Urinary bladder (tissue), 4 donors: ENCODE results near the gene PMEPA1. TPM values are rescaled to one million over a fixed set of nuclear protein-coding genes. Genes with fewer than 3 reads are reported as not detected.

Experiments
- DNase-seq: peaks from one replicate; pipeline ENCODE4 v3.0.0-alpha.2; 2015; ENCODE audit errors: extremely low spot score
- H3K27ac ChIP-seq: one replicate; pipeline ENCODE4 v1.5.1; 2013; ENCODE audit warnings: low read depth, mild to moderate bottlenecking, moderate library complexity
- H3K36me3 ChIP-seq: one replicate; pipeline ENCODE4 v1.6.1; 2013; ENCODE audit warnings: mild to moderate bottlenecking, moderate library complexity; ENCODE audit not compliant: insufficient read depth
- H3K4me1 ChIP-seq: one replicate; pipeline ENCODE4 v1.6.1; 2013; ENCODE audit warnings: mild to moderate bottlenecking, moderate library complexity; ENCODE audit not compliant: insufficient read depth
- H3K4me3 ChIP-seq: one replicate; pipeline ENCODE4 v1.5.1; 2013; ENCODE audit warnings: low read depth, low read length
- WGBS: extraction: QIAGEN DNeasy Blood & Tissue Kit; methylation state at CpG from one replicate; pipeline ENCODE4 v1.1.7; 2013; 5-methylcytosine and 5-hydroxymethylcytosine counted together
- polyA plus RNA-seq: library from polyadenylated mRNA; stranded (reverse); fragments of 200-250 nt; gene quantifications from one replicate; pipeline ENCODE4 v1.2.3, GENCODE V29; 2013
- total RNA-seq: library from RNA; depleted of rRNA; stranded (reverse); fragments of >200 nt; gene quantifications from one replicate; pipeline ENCODE4 v1.2.3, GENCODE V29; 2014
- donor health status: healthy with polysubstance abuse.
- donor health status: healthy.

PMEPA1 gene
- total and polyA plus RNA-seq, 2 donors, result 20.4 to 20.6 TPM

- Histone ChIP-seq H3K4me1 (no peaks in the 10 kb centered on the region), H3K4me3 (no peak overlapping the region), H3K36me3 (no peaks in the 10 kb centered on the region), H3K27ac (no peak overlapping the region)
- no peak for DNase-seq
- 80% methylated on average over 18 of the region's 18 CpGs for WGBS
Observed at GRCh38 chr20:57611586-57612311, 98.1 kb downstream of the PMEPA1 start.

GRCh38 chr20:57610261-57610952 is 99.4 kb downstream of the PMEPA1 start:
- no peak overlapping the region for H3K27ac ChIP-seq
- H3K36me3 ChIP-seq, result no peaks in the 10 kb centered on the region
- no peaks in the 10 kb centered on the region for H3K4me1 ChIP-seq
- 56% methylated on average over 18 of the region's 18 CpGs for WGBS
- H3K4me3 ChIP-seq, result no peak overlapping the region
- DNase-seq, result no peak

- Histone ChIP-seq H3K36me3 (no peaks in the 10 kb centered on the region), H3K4me1 (no peaks in the 10 kb centered on the region), H3K27ac (no peak overlapping the region), H3K4me3 (no peak overlapping the region)
- WGBS, result 85% methylated on average over 8 of the region's 8 CpGs
- no peak for DNase-seq
Observed at GRCh38 chr20:57609842-57610167, 100.0 kb downstream of the PMEPA1 start.

GRCh38 chr20:57609086-57609841 is 100.6 kb downstream of the PMEPA1 start:
- no peak overlapping the region for H3K27ac ChIP-seq
- H3K4me1 ChIP-seq, result no peaks in the 10 kb centered on the region
- WGBS, result 70% methylated on average over 16 of the region's 16 CpGs
- no peak for DNase-seq
- H3K4me3 ChIP-seq, result no peak overlapping the region
- no peaks in the 10 kb centered on the region for H3K36me3 ChIP-seq

- H3K4me1 ChIP-seq, result no peaks in the 10 kb centered on the region
- WGBS, result 89% methylated on average over 7 of the region's 7 CpGs
- no peak for DNase-seq
- no peak overlapping the region for H3K27ac ChIP-seq
- H3K36me3 ChIP-seq, result no peaks in the 10 kb centered on the region
- H3K4me3 ChIP-seq, result no peak overlapping the region
Observed at GRCh38 chr20:57608516-57608915, 101.3 kb downstream of the PMEPA1 start.

- no peak for DNase-seq
- Histone ChIP-seq H3K4me3 (no peak overlapping the region), H3K4me1 (no peaks in the 10 kb centered on the region), H3K27ac (no peak overlapping the region), H3K36me3 (no peaks in the 10 kb centered on the region)
- WGBS, result 78% methylated on average over 5 of the region's 5 CpGs
Observed at GRCh38 chr20:57605878-57606277, 103.9 kb downstream of the PMEPA1 start.

GRCh38 chr20:57605045-57605444 is 104.8 kb downstream of the PMEPA1 start:
- no peak overlapping the region for H3K27ac ChIP-seq
- no peak overlapping the region for H3K4me3 ChIP-seq
- no peak for DNase-seq
- no peaks in the 10 kb centered on the region for H3K36me3 ChIP-seq
- no peaks in the 10 kb centered on the region for H3K4me1 ChIP-seq
- 79% methylated on average over 5 of the region's 5 CpGs for WGBS

- no peak overlapping the region for H3K4me3 ChIP-seq
- no peak overlapping the region for H3K27ac ChIP-seq
- no peaks in the 10 kb centered on the region for H3K36me3 ChIP-seq
- no peak for DNase-seq
- WGBS, result 92% methylated on average over 10 of the region's 10 CpGs
- no peaks in the 10 kb centered on the region for H3K4me1 ChIP-seq
Observed at GRCh38 chr20:57603120-57603519, 106.7 kb downstream of the PMEPA1 start.

- Histone ChIP-seq H3K27ac (no peak overlapping the region), H3K36me3 (no peaks in the 10 kb centered on the region), H3K4me1 (no peaks in the 10 kb centered on the region), H3K4me3 (no peak overlapping the region)
- no peak for DNase-seq
- 71% methylated on average over 5 of the region's 5 CpGs for WGBS
Observed at GRCh38 chr20:57601737-57602136, 108.1 kb downstream of the PMEPA1 start.

- H3K36me3 ChIP-seq, result no peaks in the 10 kb centered on the region
- no peak for DNase-seq
- no peak overlapping the region for H3K27ac ChIP-seq
- 85% methylated on average over 2 of the region's 2 CpGs for WGBS
- no peak overlapping the region for H3K4me3 ChIP-seq
- H3K4me1 ChIP-seq, result no peaks in the 10 kb centered on the region
Observed at GRCh38 chr20:57601211-57601570, 108.6 kb downstream of the PMEPA1 start.

- no peak overlapping the region for H3K27ac ChIP-seq
- WGBS, result 76% methylated on average over 13 of the region's 13 CpGs
- no peak for DNase-seq
- no peaks in the 10 kb centered on the region for H3K36me3 ChIP-seq
- no peak overlapping the region for H3K4me3 ChIP-seq
- H3K4me1 ChIP-seq, result no peaks in the 10 kb centered on the region
Observed at GRCh38 chr20:57600320-57601210, 109.2 kb downstream of the PMEPA1 start.

- DNase-seq, result no peak
- 86% methylated on average over 5 of the region's 5 CpGs for WGBS
- no peak overlapping the region for H3K27ac ChIP-seq
- no peak overlapping the region for H3K4me3 ChIP-seq
- no peaks in the 10 kb centered on the region for H3K36me3 ChIP-seq
- H3K4me1 ChIP-seq, result no peaks in the 10 kb centered on the region
Observed at GRCh38 chr20:57598491-57598890, 111.3 kb downstream of the PMEPA1 start.
